H9 (cell line): ENCODE measurements around the gene JCHAIN. TPM values are rescaled to one million over a fixed set of nuclear protein-coding genes. Genes with fewer than 3 reads are reported as not detected.

Experiments
- DNase-seq: peaks from one replicate; pipeline ENCODE4 v3.0.0-alpha.2; 2017
- H2AFZ ChIP-seq: one replicate; pipeline ENCODE4 v1.6.1; 2013; ENCODE audit warnings: mild to moderate bottlenecking, low read length, control low read depth, moderate library complexity
- H2AK5ac ChIP-seq: 2 replicates; pipeline ENCODE4 v1.6.1; 2013; ENCODE audit warnings: low read length, control low read depth, mixed read lengths; ENCODE audit not compliant: insufficient read length
- H2BK120ac ChIP-seq: one replicate; pipeline ENCODE4 v1.6.1; 2013; ENCODE audit warnings: low read depth, mild to moderate bottlenecking, low read length, control low read depth, inconsistent platforms; ENCODE audit not compliant: poor library complexity, severe bottlenecking
- H2BK12ac ChIP-seq: 2 replicates; pipeline ENCODE4 v1.6.1; 2013; ENCODE audit warnings: low read length, control low read depth, mixed read lengths, low read depth; ENCODE audit not compliant: insufficient read length
- H2BK15ac ChIP-seq: 2 replicates; pipeline ENCODE4 v1.6.1; 2013; ENCODE audit warnings: low read depth, low read length, control low read depth
- H2BK20ac ChIP-seq: one replicate; pipeline ENCODE4 v1.6.1; 2013; ENCODE audit warnings: low read depth, mild to moderate bottlenecking, low read length, control low read depth, inconsistent platforms; ENCODE audit not compliant: poor library complexity, severe bottlenecking
- H2BK5ac ChIP-seq: 2 replicates; pipeline ENCODE4 v1.6.1; 2013; ENCODE audit warnings: low read length, control low read depth, mixed read lengths; ENCODE audit not compliant: insufficient read length
- H3K14ac ChIP-seq: 2 replicates; pipeline ENCODE4 v1.6.1; 2013; ENCODE audit warnings: low read length, control low read depth; ENCODE audit not compliant: insufficient read depth
- H3K18ac ChIP-seq: 2 replicates; pipeline ENCODE4 v1.6.1; 2013; ENCODE audit warnings: low read depth, mild to moderate bottlenecking, mixed read lengths, low read length, control low read depth; ENCODE audit not compliant: insufficient read length
- H3K23ac ChIP-seq: 2 replicates; pipeline ENCODE4 v1.6.1; 2013; ENCODE audit warnings: low read length, control low read depth, mixed read lengths, low read depth; ENCODE audit not compliant: insufficient read length
- H3K23me2 ChIP-seq: 2 replicates; pipeline ENCODE4 v1.6.1; 2013; ENCODE audit warnings: low read depth, mild to moderate bottlenecking, mixed read lengths, low read length, control low read depth; ENCODE audit not compliant: insufficient read length, poor library complexity, severe bottlenecking
- H3K27ac ChIP-seq: 2 replicates; pipeline ENCODE4 v1.5.1; 2013; ENCODE audit warnings: low read length, control low read depth, mixed read lengths, low read depth; ENCODE audit not compliant: insufficient read length
- H3K27me3 ChIP-seq: 2 replicates; pipeline ENCODE4 v1.6.1; 2013; ENCODE audit warnings: low read length, control low read depth, inconsistent platforms; ENCODE audit not compliant: insufficient read depth
- H3K4ac ChIP-seq: 2 replicates; pipeline ENCODE4 v1.6.1; 2013; ENCODE audit warnings: low read depth, mild to moderate bottlenecking, control low read depth, inconsistent platforms, low read length, moderate library complexity
- H3K4me1 ChIP-seq: 2 replicates; pipeline ENCODE4 v1.6.1; 2013; ENCODE audit warnings: low read length, control low read depth, inconsistent platforms; ENCODE audit not compliant: insufficient read depth
- H3K4me2 ChIP-seq: 2 replicates; pipeline ENCODE4 v1.6.1; 2013; ENCODE audit warnings: low read length, control low read depth, mixed read lengths; ENCODE audit not compliant: insufficient read length, insufficient read depth
- H3K56ac ChIP-seq: 2 replicates; pipeline ENCODE4 v1.6.1; 2013; ENCODE audit warnings: low read depth, mild to moderate bottlenecking, mixed read lengths, low read length, control low read depth; ENCODE audit not compliant: insufficient read length
- H3K79me1 ChIP-seq: 2 replicates; pipeline ENCODE4 v1.6.1; 2013; ENCODE audit warnings: low read depth, mild to moderate bottlenecking, moderate library complexity, low read length, control low read depth, inconsistent platforms; ENCODE audit not compliant: insufficient read depth, poor library complexity, severe bottlenecking
- H3K79me2 ChIP-seq: 2 replicates; pipeline ENCODE4 v1.6.1; 2013; ENCODE audit warnings: low read length, control low read depth, inconsistent platforms; ENCODE audit not compliant: insufficient read depth
- H3K9ac ChIP-seq: 2 replicates; pipeline ENCODE4 v1.6.1; 2013; ENCODE audit warnings: low read length, control low read depth, mixed read lengths; ENCODE audit not compliant: insufficient read length; ENCODE audit errors: extremely low read depth
- H3K9me3 ChIP-seq: one replicate; pipeline ENCODE4 v1.6.1; 2013; ENCODE audit warnings: low read depth, low read length, inconsistent platforms; ENCODE audit not compliant: control insufficient read depth
- H3T11ph ChIP-seq: one replicate; pipeline ENCODE4 v1.6.1; 2013; ENCODE audit warnings: mild to moderate bottlenecking, low read length, control low read depth, inconsistent platforms
- H4K20me1 ChIP-seq: one replicate; pipeline ENCODE4 v1.6.1; 2013; ENCODE audit not compliant: control insufficient read depth, insufficient read length, insufficient read depth
- H4K5ac ChIP-seq: 2 replicates; pipeline ENCODE4 v1.6.1; 2013; ENCODE audit warnings: low read depth, mild to moderate bottlenecking, mixed read lengths, low read length, control low read depth; ENCODE audit not compliant: insufficient read length
- H4K8ac ChIP-seq: replicated peaks from 2 replicates; pipeline ENCODE4 v1.6.1; 2013; ENCODE audit warnings: low read length, control low read depth, mixed read lengths, low read depth; ENCODE audit not compliant: insufficient read length
- H4K91ac ChIP-seq: 2 replicates; pipeline ENCODE4 v1.6.1; 2013; ENCODE audit warnings: low read depth, mild to moderate bottlenecking, moderate library complexity, mixed read lengths, low read length, control low read depth; ENCODE audit not compliant: insufficient read length
- H3K27ac Mint-ChIP-seq, 3 experiments: 2 replicates in 2 of 3; 3 replicates in 1 of 3; pipeline ENCODE4 v1.8.0; 2020 to 2021; ENCODE audit warnings: mixed read lengths in 3 of 3, mild to moderate bottlenecking in 1 of 3, moderate library complexity in 1 of 3
- H3K27me3 Mint-ChIP-seq: 2 replicates; pipeline ENCODE4 v1.8.0; 2021; ENCODE audit warnings: low read depth, mild to moderate bottlenecking, moderate library complexity, mixed read lengths
- H3K36me3 Mint-ChIP-seq, 3 experiments: 2 replicates in 2 of 3; 3 replicates in 1 of 3; pipeline ENCODE4 v1.8.0; 2020 to 2021; ENCODE audit warnings: low read depth in 3 of 3, mixed read lengths in 3 of 3; ENCODE audit not compliant: insufficient read depth in 1 of 3
- H3K4me1 Mint-ChIP-seq, 2 experiments: 2 replicates each; pipeline ENCODE4 v1.8.0; 2020; ENCODE audit warnings: mixed read lengths in 2 of 2
- H3K4me3 Mint-ChIP-seq, 2 experiments: 2 replicates in 1 of 2; 3 replicates in 1 of 2; pipeline ENCODE4 v1.8.0; 2020 to 2021; ENCODE audit warnings: mild to moderate bottlenecking in 2 of 2, mixed read lengths in 2 of 2, moderate library complexity in 1 of 2
- H3K9me3 Mint-ChIP-seq, 2 experiments: 2 replicates in 1 of 2; 3 replicates in 1 of 2; pipeline ENCODE4 v1.8.0; 2020; ENCODE audit warnings: mild to moderate bottlenecking in 2 of 2, mixed read lengths in 2 of 2, moderate library complexity in 1 of 2
- WGBS: extraction: QIAGEN DNeasy Blood & Tissue Kit; methylation state at CpG from one replicate; pipeline ENCODE4 v1.1.7; 2013; ENCODE audit warnings: missing lambda C conversion rate, low lambda C conversion rate, mixed read lengths; ENCODE audit not compliant: insufficient read length; ENCODE audit errors: extremely low coverage; 5-methylcytosine and 5-hydroxymethylcytosine counted together
- total RNA-seq: library from RNA; stranded (reverse); gene quantifications from 2 replicates; pipeline ENCODE4 v1.2.1, GENCODE V29; 2021
- TF ChIP-seq, protein P1 (sequence below): fragments of 200-600 bp; sonication (generic); conservative IDR thresholded peaks from 3 replicates; pipeline ENCODE4 v1.8.0; 2021; ENCODE audit warnings: antibody characterized with exemption, mild to moderate bottlenecking

Gene JCHAIN
- total RNA-seq, 1 experiment from 2014 or later, result not detected

DNA sequence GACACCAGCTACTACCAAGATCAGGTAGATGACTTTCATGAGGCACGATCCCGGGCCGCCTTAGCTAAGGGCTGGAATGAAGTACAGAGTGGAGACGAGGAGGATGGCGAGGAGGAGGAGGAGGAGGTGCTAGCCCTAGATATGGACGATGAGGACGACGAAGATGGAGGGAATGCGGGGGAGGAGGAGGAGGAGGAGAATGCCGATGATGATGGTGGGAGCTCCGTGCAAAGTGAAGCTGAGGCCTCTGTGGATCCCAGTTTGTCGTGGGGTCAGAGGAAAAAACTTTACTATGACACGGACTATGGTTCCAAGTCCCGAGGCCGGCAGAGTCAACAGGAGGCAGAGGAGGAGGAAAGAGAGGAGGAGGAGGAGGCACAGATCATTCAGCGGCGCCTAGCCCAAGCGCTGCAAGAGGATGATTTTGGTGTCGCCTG is 22.5 kb upstream of the JCHAIN start:
- Mint-ChIP-seq H3K9me3 (no peaks in the 10 kb centered on the region; a peak in 1 of 5 replicates), H3K4me1 (peaks cover 21 to 28% of the 10 kb centered on the region in 2 experiments), H3K27ac (peak overlapping the region; percentile 98 to 100 (median 99)), H3K4me3 (peak overlapping the region; percentile 96 to 100), H3K36me3 (peaks cover 8 to 31% (median 26%) of the 10 kb centered on the region in 3 experiments; a peak in 6 of 7 replicates), H3K27me3 (peaks cover 2% of the 10 kb centered on the region; the same call in 1 of the 2 replicates)
- Histone ChIP-seq H3K79me1 (no peaks in the 10 kb centered on the region), H2BK12ac (no peak overlapping the region), H3K4me1 (peaks cover 5% of the 10 kb centered on the region), H4K20me1 (no peaks in the 10 kb centered on the region), H3K9ac (peak overlapping the region; percentile 95), H3K4me2 (peak overlapping the region; percentile 97), H3K79me2 (peaks cover 14% of the 10 kb centered on the region), H3K23me2 (peaks cover 15% of the 10 kb centered on the region), H3K56ac (peak overlapping the region; percentile 30), H3K27me3 (no peaks in the 10 kb centered on the region), H3K14ac (peak overlapping the region; percentile 75), H4K91ac (no peak overlapping the region), H2AK5ac (no peak overlapping the region), H3T11ph (no peak overlapping the region), H2BK20ac (no peak overlapping the region), H4K5ac (peak overlapping the region; percentile 80), H2BK5ac (peak overlapping the region; percentile 10), H2BK15ac (no peak overlapping the region), H3K18ac (peak overlapping the region; percentile 84), H4K8ac (peak overlapping the region; percentile 25), H2BK120ac (no peak overlapping the region), H3K23ac (no peak overlapping the region), H2AFZ (no peak overlapping the region), H3K27ac (peak overlapping the region; percentile 63), H3K4ac (no peak overlapping the region; the same call in 1 of the 2 replicates), H3K9me3 (no peaks in the 10 kb centered on the region)
- no CpG with 5 or more reads among the region's 19 CpGs for WGBS
- DNase-seq, result no peak
- TF ChIP-seq, protein P1, sequence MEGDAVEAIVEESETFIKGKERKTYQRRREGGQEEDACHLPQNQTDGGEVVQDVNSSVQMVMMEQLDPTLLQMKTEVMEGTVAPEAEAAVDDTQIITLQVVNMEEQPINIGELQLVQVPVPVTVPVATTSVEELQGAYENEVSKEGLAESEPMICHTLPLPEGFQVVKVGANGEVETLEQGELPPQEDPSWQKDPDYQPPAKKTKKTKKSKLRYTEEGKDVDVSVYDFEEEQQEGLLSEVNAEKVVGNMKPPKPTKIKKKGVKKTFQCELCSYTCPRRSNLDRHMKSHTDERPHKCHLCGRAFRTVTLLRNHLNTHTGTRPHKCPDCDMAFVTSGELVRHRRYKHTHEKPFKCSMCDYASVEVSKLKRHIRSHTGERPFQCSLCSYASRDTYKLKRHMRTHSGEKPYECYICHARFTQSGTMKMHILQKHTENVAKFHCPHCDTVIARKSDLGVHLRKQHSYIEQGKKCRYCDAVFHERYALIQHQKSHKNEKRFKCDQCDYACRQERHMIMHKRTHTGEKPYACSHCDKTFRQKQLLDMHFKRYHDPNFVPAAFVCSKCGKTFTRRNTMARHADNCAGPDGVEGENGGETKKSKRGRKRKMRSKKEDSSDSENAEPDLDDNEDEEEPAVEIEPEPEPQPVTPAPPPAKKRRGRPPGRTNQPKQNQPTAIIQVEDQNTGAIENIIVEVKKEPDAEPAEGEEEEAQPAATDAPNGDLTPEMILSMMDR, result no peak
